Neural cell (in vitro differentiated cells): ENCODE data around the gene RGL1. TPM values are rescaled to one million over a fixed set of nuclear protein-coding genes. Genes with fewer than 3 reads are reported as not detected.

ENCODE experiments used
- H2AFZ ChIP-seq: fragments of 200-600, 300-800 bp; sonication (generic), shearing (Covaris generic); 2 replicates; pipeline ENCODE4 v1.6.0; 2014; ENCODE audit warnings: low read depth, mild to moderate bottlenecking, antibody characterized with exemption, low read length, moderate library complexity
- H3F3A ChIP-seq: fragments of 200-600 bp; shearing (Covaris generic); 2 replicates; pipeline ENCODE4 v1.6.1; 2016; ENCODE audit warnings: mild to moderate bottlenecking, moderate library complexity, mixed read lengths, antibody characterized with exemption, low read length; ENCODE audit not compliant: insufficient read depth, poor library complexity, severe bottlenecking
- H3K27ac ChIP-seq: fragments of 200-600, 300-800 bp; sonication (generic), shearing (Covaris generic); 2 replicates; pipeline ENCODE4 v1.5.1; 2014; ENCODE audit warnings: mild to moderate bottlenecking, low read length, moderate library complexity
- H3K27me3 ChIP-seq: fragments of 300-800, 200-600 bp; sonication (generic), shearing (Covaris generic); 2 replicates; pipeline ENCODE4 v1.6.0; 2014; ENCODE audit warnings: mild to moderate bottlenecking, low read depth, low read length, moderate library complexity; ENCODE audit not compliant: insufficient read depth
- H3K36me3 ChIP-seq: fragments of 300-800, 200-600 bp; sonication (generic), shearing (Covaris generic); 2 replicates; pipeline ENCODE4 v1.5.1; 2014; ENCODE audit warnings: mild to moderate bottlenecking, antibody characterized with exemption, low read length, moderate library complexity; ENCODE audit not compliant: insufficient read depth
- H3K4me2 ChIP-seq: fragments of 300-800, 200-600 bp; sonication (generic), shearing (Covaris generic); 2 replicates; pipeline ENCODE4 v1.6.0; 2014; ENCODE audit warnings: mild to moderate bottlenecking, low read length
- H3K4me3 ChIP-seq: fragments of 300-800, 200-600 bp; sonication (generic), shearing (Covaris generic); 2 replicates; pipeline ENCODE4 v1.5.1; 2014; ENCODE audit warnings: mild to moderate bottlenecking, low read length, moderate library complexity
- H3K79me2 ChIP-seq: fragments of 200-600 bp; shearing (Covaris generic); replicated peaks from 2 replicates; pipeline ENCODE4 v1.6.0; 2014; ENCODE audit warnings: mild to moderate bottlenecking, low read length, moderate library complexity; ENCODE audit not compliant: insufficient read depth
- H3K9ac ChIP-seq: fragments of 300-800, 200-600 bp; sonication (generic), shearing (Covaris generic); 2 replicates; pipeline ENCODE4 v1.6.1; 2016; ENCODE audit warnings: mild to moderate bottlenecking, low read length, mixed read lengths
- H3K9me2 ChIP-seq: fragments of 200-600 bp; shearing (Covaris generic); 2 replicates; pipeline ENCODE4 v1.6.1; 2016; ENCODE audit warnings: mild to moderate bottlenecking, low read length, mixed read lengths; ENCODE audit not compliant: insufficient read depth
- H3K9me3 ChIP-seq: fragments of 200-600, 300-800 bp; sonication (generic), shearing (Covaris generic); 2 replicates; pipeline ENCODE4 v1.6.1; 2016; ENCODE audit warnings: mild to moderate bottlenecking, mixed run types, low read length, moderate library complexity, mixed read lengths
- H4K20me1 ChIP-seq: fragments of 200-600 bp; shearing (Covaris generic); 2 replicates; pipeline ENCODE4 v1.6.1; 2016; ENCODE audit warnings: mild to moderate bottlenecking, mixed run types; ENCODE audit not compliant: insufficient read depth
- EP300 ChIP-seq: fragments of 450-650 bp; conservative IDR thresholded peaks from 2 replicates; pipeline ENCODE4 v1.6.1; 2014; ENCODE audit warnings: antibody characterized with exemption, mild to moderate bottlenecking, moderate library complexity; ENCODE audit not compliant: poor library complexity, severe bottlenecking
- EZH2 ChIP-seq: fragments of 200-600, 300-800 bp; shearing (Covaris generic), sonication (generic); IDR thresholded peaks from 2 replicates; pipeline ENCODE4 v1.6.1; 2014; ENCODE audit warnings: antibody characterized with exemption, low read length, borderline replicate concordance, mild to moderate bottlenecking; ENCODE audit not compliant: insufficient read depth, poor library complexity, severe bottlenecking
- MXI1 ChIP-seq: fragments of 450-650 bp; conservative IDR thresholded peaks from 2 replicates; pipeline ENCODE4 v1.6.1; 2014; ENCODE audit warnings: antibody characterized with exemption, mild to moderate bottlenecking; ENCODE audit not compliant: poor library complexity, severe bottlenecking
- POLR2AphosphoS5 ChIP-seq: IDR thresholded peaks from 2 replicates; pipeline ENCODE4 v1.6.1; 2012
- RAD21 ChIP-seq: fragments of 450-650 bp; conservative IDR thresholded peaks from 2 replicates; pipeline ENCODE4 v1.6.1; 2014; ENCODE audit warnings: antibody characterized with exemption, mild to moderate bottlenecking, moderate library complexity
- SMC3 ChIP-seq: fragments of 450-650 bp; conservative IDR thresholded peaks from 2 replicates; pipeline ENCODE4 v1.6.1; 2014; ENCODE audit warnings: antibody characterized with exemption, mild to moderate bottlenecking, moderate library complexity; ENCODE audit not compliant: poor library complexity
- TAF1 ChIP-seq: IDR thresholded peaks from 2 replicates; pipeline ENCODE4 v1.6.1; 2012; ENCODE audit warnings: low read depth
- polyA plus RNA-seq: library from polyadenylated mRNA; depleted of rRNA; stranded (reverse); fragments of >200 nt; gene quantifications from 2 replicates; pipeline ENCODE4 v1.2.3, GENCODE V29; 2014
- TF ChIP-seq, protein P1 (sequence below): IDR thresholded peaks from 2 replicates; pipeline ENCODE4 v1.6.1; 2012; ENCODE audit warnings: borderline replicate concordance
- TF ChIP-seq, protein P2 (sequence below): fragments of 450-650 bp; IDR thresholded peaks from 2 replicates; pipeline ENCODE4 v1.5.1; 2014; ENCODE audit warnings: antibody characterized with exemption, mild to moderate bottlenecking, moderate library complexity; ENCODE audit not compliant: poor library complexity, severe bottlenecking

RGL1 gene
- polyA plus RNA-seq, 1 donor from 2014 or later: 14.7 TPM

DNA sequence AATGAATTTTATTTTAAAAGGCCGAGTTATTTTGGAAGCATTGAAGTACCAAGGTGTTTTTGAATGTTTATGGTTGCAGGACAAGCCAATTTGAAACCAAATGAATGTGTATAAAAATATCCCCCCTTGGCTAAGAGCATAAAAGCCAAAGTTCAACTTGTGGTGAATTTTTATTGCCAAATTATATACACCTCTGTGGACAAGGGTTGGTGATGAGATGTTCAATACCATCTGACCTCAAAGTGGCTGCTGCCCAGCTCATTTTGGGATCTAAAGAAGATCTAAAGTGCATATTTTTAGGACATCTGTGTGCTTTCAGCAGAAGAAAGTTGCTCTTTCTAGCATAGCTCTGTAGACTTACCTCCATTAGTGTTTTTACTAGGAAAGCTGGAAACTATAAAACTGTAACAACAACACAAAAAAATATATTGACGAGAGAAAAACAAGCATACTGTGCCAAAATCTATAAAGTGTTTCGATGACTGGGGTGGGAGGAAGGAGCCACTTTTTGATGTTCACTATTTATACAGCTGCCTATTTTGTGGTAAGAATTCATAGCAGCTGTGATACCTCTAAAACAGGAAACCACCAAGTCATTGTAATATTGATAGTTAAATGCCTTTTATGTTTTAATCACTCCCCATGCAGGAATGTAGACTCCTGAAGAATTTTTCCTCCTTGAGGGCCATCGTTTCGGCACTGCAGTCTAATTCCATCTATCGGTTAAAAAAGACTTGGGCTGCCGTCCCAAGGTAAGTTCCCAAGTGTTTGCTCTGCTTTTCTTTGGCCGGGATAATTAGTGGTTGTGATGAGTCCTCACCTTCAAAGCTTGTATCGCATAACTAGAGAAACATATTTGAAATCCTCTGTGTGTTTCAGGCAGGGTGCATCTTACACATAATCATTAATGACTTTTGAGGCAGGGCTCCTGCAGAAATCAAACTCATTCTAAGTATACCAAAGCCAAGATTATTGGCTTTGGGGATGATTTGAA lies 83.2 kb downstream of the RGL1 start:
- no peak overlapping the region for H3K4me2 ChIP-seq

DNA sequence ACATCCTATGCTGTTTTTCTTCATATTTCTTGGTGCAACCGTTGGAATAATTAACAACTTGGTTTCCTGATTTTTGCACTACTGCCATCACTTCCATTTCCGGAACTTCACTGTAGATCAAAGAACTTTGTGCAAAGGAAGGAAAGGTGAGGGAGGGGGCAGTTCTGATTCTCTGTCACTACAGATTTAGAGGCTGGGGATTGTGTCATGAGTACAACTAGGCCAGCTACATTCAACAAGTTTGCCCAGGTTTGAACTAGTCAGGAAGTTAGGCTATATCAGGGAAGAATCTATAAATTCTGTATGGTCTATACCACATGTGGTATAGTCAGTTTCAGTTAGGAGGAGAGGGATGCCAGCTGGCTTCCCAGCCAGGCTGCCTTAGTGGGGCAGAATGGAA lies 84.2 kb downstream of the RGL1 start:
- no peak overlapping the region for H3K4me2 ChIP-seq
- TF ChIP-seq SMC3: no peak
- no peak for TF ChIP-seq MXI1
- TF ChIP-seq, protein P1, sequence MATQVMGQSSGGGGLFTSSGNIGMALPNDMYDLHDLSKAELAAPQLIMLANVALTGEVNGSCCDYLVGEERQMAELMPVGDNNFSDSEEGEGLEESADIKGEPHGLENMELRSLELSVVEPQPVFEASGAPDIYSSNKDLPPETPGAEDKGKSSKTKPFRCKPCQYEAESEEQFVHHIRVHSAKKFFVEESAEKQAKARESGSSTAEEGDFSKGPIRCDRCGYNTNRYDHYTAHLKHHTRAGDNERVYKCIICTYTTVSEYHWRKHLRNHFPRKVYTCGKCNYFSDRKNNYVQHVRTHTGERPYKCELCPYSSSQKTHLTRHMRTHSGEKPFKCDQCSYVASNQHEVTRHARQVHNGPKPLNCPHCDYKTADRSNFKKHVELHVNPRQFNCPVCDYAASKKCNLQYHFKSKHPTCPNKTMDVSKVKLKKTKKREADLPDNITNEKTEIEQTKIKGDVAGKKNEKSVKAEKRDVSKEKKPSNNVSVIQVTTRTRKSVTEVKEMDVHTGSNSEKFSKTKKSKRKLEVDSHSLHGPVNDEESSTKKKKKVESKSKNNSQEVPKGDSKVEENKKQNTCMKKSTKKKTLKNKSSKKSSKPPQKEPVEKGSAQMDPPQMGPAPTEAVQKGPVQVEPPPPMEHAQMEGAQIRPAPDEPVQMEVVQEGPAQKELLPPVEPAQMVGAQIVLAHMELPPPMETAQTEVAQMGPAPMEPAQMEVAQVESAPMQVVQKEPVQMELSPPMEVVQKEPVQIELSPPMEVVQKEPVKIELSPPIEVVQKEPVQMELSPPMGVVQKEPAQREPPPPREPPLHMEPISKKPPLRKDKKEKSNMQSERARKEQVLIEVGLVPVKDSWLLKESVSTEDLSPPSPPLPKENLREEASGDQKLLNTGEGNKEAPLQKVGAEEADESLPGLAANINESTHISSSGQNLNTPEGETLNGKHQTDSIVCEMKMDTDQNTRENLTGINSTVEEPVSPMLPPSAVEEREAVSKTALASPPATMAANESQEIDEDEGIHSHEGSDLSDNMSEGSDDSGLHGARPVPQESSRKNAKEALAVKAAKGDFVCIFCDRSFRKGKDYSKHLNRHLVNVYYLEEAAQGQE: no peak
- TF ChIP-seq POLR2AphosphoS5: no peak
- TF ChIP-seq EP300: no peak
- TF ChIP-seq, protein P2, sequence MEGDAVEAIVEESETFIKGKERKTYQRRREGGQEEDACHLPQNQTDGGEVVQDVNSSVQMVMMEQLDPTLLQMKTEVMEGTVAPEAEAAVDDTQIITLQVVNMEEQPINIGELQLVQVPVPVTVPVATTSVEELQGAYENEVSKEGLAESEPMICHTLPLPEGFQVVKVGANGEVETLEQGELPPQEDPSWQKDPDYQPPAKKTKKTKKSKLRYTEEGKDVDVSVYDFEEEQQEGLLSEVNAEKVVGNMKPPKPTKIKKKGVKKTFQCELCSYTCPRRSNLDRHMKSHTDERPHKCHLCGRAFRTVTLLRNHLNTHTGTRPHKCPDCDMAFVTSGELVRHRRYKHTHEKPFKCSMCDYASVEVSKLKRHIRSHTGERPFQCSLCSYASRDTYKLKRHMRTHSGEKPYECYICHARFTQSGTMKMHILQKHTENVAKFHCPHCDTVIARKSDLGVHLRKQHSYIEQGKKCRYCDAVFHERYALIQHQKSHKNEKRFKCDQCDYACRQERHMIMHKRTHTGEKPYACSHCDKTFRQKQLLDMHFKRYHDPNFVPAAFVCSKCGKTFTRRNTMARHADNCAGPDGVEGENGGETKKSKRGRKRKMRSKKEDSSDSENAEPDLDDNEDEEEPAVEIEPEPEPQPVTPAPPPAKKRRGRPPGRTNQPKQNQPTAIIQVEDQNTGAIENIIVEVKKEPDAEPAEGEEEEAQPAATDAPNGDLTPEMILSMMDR: no peak
- no peak for TF ChIP-seq EZH2
- no peak for TF ChIP-seq TAF1

More for the DNA sequence above, 83.2 kb downstream of the RGL1 start:
- H3K27ac ChIP-seq: no peak overlapping the region
- no peaks in the 10 kb centered on the region for H3F3A ChIP-seq
- no peak overlapping the region for H3K9ac ChIP-seq
- H3K4me3 ChIP-seq: no peak overlapping the region
- no peak overlapping the region for H2AFZ ChIP-seq
- no peaks in the 10 kb centered on the region for H3K9me2 ChIP-seq
- TF ChIP-seq SMC3: no peak
- TF ChIP-seq POLR2AphosphoS5: no peak
- no peak for TF ChIP-seq RAD21
- no peak for TF ChIP-seq EZH2
- TF ChIP-seq, protein P2: no peak
- TF ChIP-seq TAF1: no peak
- TF ChIP-seq MXI1: no peak
- TF ChIP-seq, protein P1: no peak
- TF ChIP-seq EP300: no peak
- no peaks in the 10 kb centered on the region for H3K79me2 ChIP-seq
- no peaks in the 10 kb centered on the region for H3K9me3 ChIP-seq
- no peaks in the 10 kb centered on the region for H3K27me3 ChIP-seq
- no peaks in the 10 kb centered on the region for H3K36me3 ChIP-seq
- H4K20me1 ChIP-seq: no peaks in the 10 kb centered on the region

More for the DNA sequence above, 84.2 kb downstream of the RGL1 start:
- Histone ChIP-seq H3K36me3 (no peaks in the 10 kb centered on the region), H3K79me2 (no peaks in the 10 kb centered on the region), H2AFZ (no peak overlapping the region), H4K20me1 (no peaks in the 10 kb centered on the region), H3K27ac (no peak overlapping the region), H3K9ac (no peak overlapping the region), H3K9me2 (no peaks in the 10 kb centered on the region), H3K9me3 (no peaks in the 10 kb centered on the region), H3K27me3 (no peaks in the 10 kb centered on the region), H3K4me3 (no peak overlapping the region), H3F3A (no peaks in the 10 kb centered on the region)
